GM23338 (cell line): Measurements from ENCODE around the gene FCHSD2. TPM values are rescaled to one million over a fixed set of nuclear protein-coding genes. Genes with fewer than 3 reads are reported as not detected.
"Not testable (repeated sequence)": the region's sequence is repeated elsewhere in the genome, so short reads cannot be mapped to it uniquely, and the experiment has no call there.

ENCODE experiments used
- ATAC-seq: fragments of 200-7000 bp; cut with Tn5 transposase; 3 replicates; pipeline ENCODE4 v1.9.1; 2020
- DNase-seq: peaks from one replicate; pipeline ENCODE4 v3.0.0-alpha.2; 2015; ENCODE audit warnings: low spot score
- H2AFZ ChIP-seq: fragments of 200-600 bp; sonication (generic); 2 replicates; pipeline ENCODE4 v1.8.0; 2016; ENCODE audit warnings: antibody characterized with exemption, mild to moderate bottlenecking, moderate library complexity
- H3F3A ChIP-seq: fragments of 200-600 bp; sonication (generic); replicated peaks from 2 replicates; pipeline ENCODE4 v1.8.0; 2017; ENCODE audit warnings: antibody characterized with exemption, mixed run types, low read depth
- H3K27ac ChIP-seq: fragments of 200-600 bp; sonication (generic); 2 replicates; pipeline ENCODE4 v1.6.1; 2016; ENCODE audit warnings: low read depth
- H3K27me3 ChIP-seq: fragments of 200-600 bp; sonication (generic); 2 replicates; pipeline ENCODE4 v1.8.0; 2016; ENCODE audit warnings: mild to moderate bottlenecking, mixed run types, moderate library complexity; ENCODE audit not compliant: insufficient read depth
- H3K36me3 ChIP-seq: fragments of 200-600 bp; sonication (generic); 2 replicates; pipeline ENCODE4 v1.8.0; 2016; ENCODE audit warnings: mild to moderate bottlenecking; ENCODE audit not compliant: insufficient read depth
- H3K4me1 ChIP-seq: fragments of 200-600 bp; sonication (generic); 2 replicates; pipeline ENCODE4 v1.8.0; 2016; ENCODE audit warnings: mild to moderate bottlenecking, moderate library complexity; ENCODE audit not compliant: insufficient read depth
- H3K4me2 ChIP-seq: fragments of 200-600 bp; sonication (generic); 2 replicates; pipeline ENCODE4 v1.7.1; 2017; ENCODE audit warnings: mixed run types
- H3K4me3 ChIP-seq: fragments of 200-600 bp; sonication (generic); 2 replicates; pipeline ENCODE4 v1.6.1; 2016; ENCODE audit warnings: mixed run types
- H3K79me2 ChIP-seq: fragments of 200-600 bp; sonication (generic); replicated peaks from 2 replicates; pipeline ENCODE4 v1.8.0; 2017; ENCODE audit warnings: mild to moderate bottlenecking; ENCODE audit not compliant: insufficient read depth
- H3K9me2 ChIP-seq: fragments of 200-600 bp; sonication (generic); 2 replicates; pipeline ENCODE4 v1.8.0; 2017; ENCODE audit not compliant: insufficient read depth
- H4K20me1 ChIP-seq: fragments of 200-600 bp; sonication (generic); replicated peaks from 2 replicates; pipeline ENCODE4 v1.8.0; 2017; ENCODE audit warnings: mild to moderate bottlenecking; ENCODE audit not compliant: insufficient read depth
- H3K27ac Mint-ChIP-seq: 2 replicates; pipeline ENCODE4 v1.8.0; 2020; ENCODE audit warnings: inconsistent platforms, mild to moderate bottlenecking, moderate library complexity, mixed read lengths
- H3K27me3 Mint-ChIP-seq: 3 replicates; pipeline ENCODE4 v1.8.0; 2022; ENCODE audit warnings: low read depth, mild to moderate bottlenecking, moderate library complexity, mixed read lengths, inconsistent platforms; ENCODE audit not compliant: insufficient read depth, poor library complexity
- H3K36me3 Mint-ChIP-seq: 3 replicates; pipeline ENCODE4 v1.8.0; 2021; ENCODE audit warnings: low read depth, mild to moderate bottlenecking, inconsistent platforms, moderate library complexity, mixed read lengths
- H3K4me1 Mint-ChIP-seq: 3 replicates; pipeline ENCODE4 v1.8.0; 2020; ENCODE audit warnings: mild to moderate bottlenecking, inconsistent platforms, mixed read lengths
- H3K4me3 Mint-ChIP-seq: 3 replicates; pipeline ENCODE4 v1.8.0; 2021; ENCODE audit warnings: moderate library complexity, mild to moderate bottlenecking, inconsistent platforms, mixed read lengths
- H3K9me3 Mint-ChIP-seq: 3 replicates; pipeline ENCODE4 v1.8.0; 2020; ENCODE audit warnings: moderate library complexity, mild to moderate bottlenecking, inconsistent platforms, mixed read lengths
- EZH2 ChIP-seq: fragments of 200-600 bp; sonication (generic); IDR thresholded peaks from one replicate; pipeline ENCODE4 v1.8.0; 2017; ENCODE audit warnings: antibody characterized with exemption, mild to moderate bottlenecking, low read depth; ENCODE audit not compliant: unreplicated experiment
- EZH2phosphoT487 ChIP-seq: fragments of 200-600 bp; sonication (generic); IDR thresholded peaks from one replicate; pipeline ENCODE4 v1.8.1; 2018; ENCODE audit warnings: antibody characterized with exemption; ENCODE audit not compliant: unreplicated experiment
- NANOG ChIP-seq: IDR thresholded peaks from 2 replicates; pipeline ENCODE4 v1.6.1; 2016; ENCODE audit warnings: antibody characterized with exemption, borderline replicate concordance
- POLR2AphosphoS5 ChIP-seq: IDR thresholded peaks from 2 replicates; pipeline ENCODE4 v1.6.1; 2016; ENCODE audit warnings: antibody characterized with exemption, low read depth
- REST ChIP-seq: IDR thresholded peaks from one replicate; pipeline ENCODE4 v1.6.1; 2018; ENCODE audit warnings: antibody characterized with exemption; ENCODE audit not compliant: unreplicated experiment
- ZNF114 ChIP-seq: fragments of 250-450 bp; sonication (Bioruptor Pico); IDR thresholded peaks from 2 replicates; pipeline ENCODE4 v1.5.0; 2020; ENCODE audit warnings: mild to moderate bottlenecking, moderate library complexity
- ZNF331 ChIP-seq: fragments of 250-450 bp; sonication (Bioruptor Pico); IDR thresholded peaks from 2 replicates; pipeline ENCODE4 v1.5.0; 2020; ENCODE audit warnings: low read depth, mild to moderate bottlenecking, moderate library complexity
- polyA plus RNA-seq: library from polyadenylated mRNA; unstranded; fragments of >200 nt; fragmentation: Nextera tagmentation; extraction: Ambion mirVana; gene quantifications from 2 replicates; pipeline ENCODE4 v1.2.1, GENCODE V29; 2016
- total RNA-seq: library from RNA; depleted of rRNA; stranded (reverse); fragments of >200 nt; shearing (Covaris generic); gene quantifications from 2 replicates; pipeline ENCODE4 v1.2.3, GENCODE V29; 2014
- TF ChIP-seq, protein P1 (sequence below), 2 experiments: fragments of 200-600 bp in 1 of 2; sonication (generic) in 1 of 2; conservative IDR thresholded peaks; 2 replicates each; pipeline versions ENCODE4 v1.5.1 to v1.6.1; 2016 to 2017; ENCODE audit warnings: antibody characterized with exemption in 2 of 2, low read depth in 2 of 2, mild to moderate bottlenecking in 2 of 2, moderate library complexity in 1 of 2
- TF ChIP-seq, protein P2 (sequence below): IDR thresholded peaks from 2 replicates; pipeline ENCODE4 v1.6.1; 2016; ENCODE audit warnings: antibody characterized with exemption

Gene FCHSD2
- total and polyA plus RNA-seq, 2 experiments from 2014 or later = 3.6 to 5.2 TPM

DNA sequence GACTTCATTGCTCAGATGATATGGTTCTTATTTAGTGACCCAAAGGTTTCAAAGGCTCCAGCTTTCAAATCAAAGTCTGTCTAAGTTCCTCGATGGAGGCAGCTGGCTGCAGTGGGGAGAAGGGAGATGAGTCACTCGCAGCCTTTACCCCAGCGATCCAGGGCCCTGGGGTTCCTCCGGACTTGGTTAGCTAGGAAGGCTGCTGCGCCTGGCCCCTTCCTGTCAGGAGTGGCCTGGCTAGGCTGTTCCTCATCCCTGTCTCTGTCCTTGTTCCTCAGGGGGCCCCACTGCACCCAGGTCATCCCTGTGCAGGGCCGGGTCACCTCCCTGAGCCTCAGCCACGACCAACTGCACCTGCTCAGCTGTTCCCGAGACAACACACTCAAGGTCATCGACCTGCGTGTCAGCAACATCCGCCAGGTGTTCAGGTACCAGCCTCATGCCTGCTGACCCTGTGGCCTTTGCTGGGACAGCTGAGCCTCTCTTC is 314.0 kb downstream of the FCHSD2 start (continued):
- TF ChIP-seq REST (no peak), NANOG (no peak), POLR2AphosphoS5 (no peak), EZH2 (no peak), ZNF114 (CRISPR knock-in tag) (no peak)

- H3K27me3 ChIP-seq, H3K4me1 ChIP-seq, H4K20me1 ChIP-seq, H3K27ac Mint-ChIP-seq, H3K4me1 Mint-ChIP-seq, H3K9me3 Mint-ChIP-seq, H3K27ac ChIP-seq, H2AFZ ChIP-seq, H3K36me3 Mint-ChIP-seq, H3K36me3 ChIP-seq, DNase-seq, ATAC-seq, H3K79me2 ChIP-seq, H3K4me3 ChIP-seq, H3K4me2 ChIP-seq, H3K9me2 ChIP-seq, H3K4me3 Mint-ChIP-seq, H3F3A ChIP-seq: not testable (repeated sequence)
- peaks cover 31% of the 10 kb centered on the region for H3K27me3 Mint-ChIP-seq
Measured at GRCh38 chr11:72827656-72828055, 314.5 kb downstream of the FCHSD2 start.

DNA sequence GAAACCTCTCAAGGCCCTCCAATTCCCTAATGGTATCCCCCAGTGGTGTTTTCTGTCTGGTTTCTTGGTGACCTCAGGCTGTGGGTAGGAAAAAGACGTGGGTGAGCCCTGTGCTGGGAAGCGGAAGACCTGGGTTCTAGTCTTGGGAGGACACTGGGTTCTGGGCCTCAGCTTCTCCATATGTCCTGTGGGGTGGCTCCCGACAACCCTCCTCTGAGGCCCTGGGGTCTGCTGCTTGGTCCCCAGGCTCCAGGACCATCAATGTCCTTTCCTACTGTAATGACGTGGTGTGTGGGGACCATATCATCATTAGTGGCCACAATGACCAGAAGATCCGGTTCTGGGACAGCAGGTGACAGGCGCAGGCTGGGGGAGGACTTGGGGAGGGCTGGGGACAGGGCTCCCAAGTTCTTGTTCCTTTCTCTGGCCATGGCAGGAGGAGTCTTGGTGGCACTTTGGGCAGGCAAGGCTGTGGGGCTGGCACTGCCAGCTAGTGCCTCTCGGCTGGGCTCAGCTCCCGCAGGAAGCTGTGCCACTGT is 315.1 kb downstream of the FCHSD2 start:
- no peak overlapping the region for H3K27ac ChIP-seq
- peaks cover 2% of the 10 kb centered on the region; the same call in 1 of the 2 replicates for H4K20me1 ChIP-seq
- no peaks in the 10 kb centered on the region for H3K36me3 ChIP-seq
- no peak overlapping the region for H3K4me2 ChIP-seq
- ATAC-seq (no peak), DNase-seq (no peak)
- no peak overlapping the region for H3K4me3 ChIP-seq
- TF ChIP-seq EZH2 (no peak), ZNF331 (CRISPR knock-in tag) (no peak), EZH2phosphoT487 (no peak)
- TF ChIP-seq, protein P1, sequence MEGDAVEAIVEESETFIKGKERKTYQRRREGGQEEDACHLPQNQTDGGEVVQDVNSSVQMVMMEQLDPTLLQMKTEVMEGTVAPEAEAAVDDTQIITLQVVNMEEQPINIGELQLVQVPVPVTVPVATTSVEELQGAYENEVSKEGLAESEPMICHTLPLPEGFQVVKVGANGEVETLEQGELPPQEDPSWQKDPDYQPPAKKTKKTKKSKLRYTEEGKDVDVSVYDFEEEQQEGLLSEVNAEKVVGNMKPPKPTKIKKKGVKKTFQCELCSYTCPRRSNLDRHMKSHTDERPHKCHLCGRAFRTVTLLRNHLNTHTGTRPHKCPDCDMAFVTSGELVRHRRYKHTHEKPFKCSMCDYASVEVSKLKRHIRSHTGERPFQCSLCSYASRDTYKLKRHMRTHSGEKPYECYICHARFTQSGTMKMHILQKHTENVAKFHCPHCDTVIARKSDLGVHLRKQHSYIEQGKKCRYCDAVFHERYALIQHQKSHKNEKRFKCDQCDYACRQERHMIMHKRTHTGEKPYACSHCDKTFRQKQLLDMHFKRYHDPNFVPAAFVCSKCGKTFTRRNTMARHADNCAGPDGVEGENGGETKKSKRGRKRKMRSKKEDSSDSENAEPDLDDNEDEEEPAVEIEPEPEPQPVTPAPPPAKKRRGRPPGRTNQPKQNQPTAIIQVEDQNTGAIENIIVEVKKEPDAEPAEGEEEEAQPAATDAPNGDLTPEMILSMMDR (conservative IDR thresholded peaks at IDR 0.05; ENCODE audit: low read depth in 2 of 2) = no peak
- TF ChIP-seq, protein P2, sequence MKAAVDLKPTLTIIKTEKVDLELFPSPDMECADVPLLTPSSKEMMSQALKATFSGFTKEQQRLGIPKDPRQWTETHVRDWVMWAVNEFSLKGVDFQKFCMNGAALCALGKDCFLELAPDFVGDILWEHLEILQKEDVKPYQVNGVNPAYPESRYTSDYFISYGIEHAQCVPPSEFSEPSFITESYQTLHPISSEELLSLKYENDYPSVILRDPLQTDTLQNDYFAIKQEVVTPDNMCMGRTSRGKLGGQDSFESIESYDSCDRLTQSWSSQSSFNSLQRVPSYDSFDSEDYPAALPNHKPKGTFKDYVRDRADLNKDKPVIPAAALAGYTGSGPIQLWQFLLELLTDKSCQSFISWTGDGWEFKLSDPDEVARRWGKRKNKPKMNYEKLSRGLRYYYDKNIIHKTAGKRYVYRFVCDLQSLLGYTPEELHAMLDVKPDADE = no peak
- peaks cover 5% of the 10 kb centered on the region for H3K4me1 ChIP-seq
- Mint-ChIP-seq H3K36me3 (no peaks in the 10 kb centered on the region; the same call in 2 of the 3 replicates), H3K4me1 (peaks cover 8% of the 10 kb centered on the region; the same call in 2 of the 3 replicates), H3K27me3 (peaks cover 28% of the 10 kb centered on the region), H3K9me3 (no peaks in the 10 kb centered on the region; the same call in 2 of the 3 replicates), H3K4me3 (no peak overlapping the region), H3K27ac (no peak overlapping the region)
- H3K79me2 ChIP-seq = no peaks in the 10 kb centered on the region
- H3K9me2 ChIP-seq = no peaks in the 10 kb centered on the region
- H3F3A ChIP-seq = no peaks in the 10 kb centered on the region
- H2AFZ ChIP-seq = no peak overlapping the region
- H3K27me3 ChIP-seq = peaks cover 9% of the 10 kb centered on the region
